GM23248 (cell line): Measurements from ENCODE around the gene INPP5A. TPM values are rescaled to one million over a fixed set of nuclear protein-coding genes. Genes with fewer than 3 reads are reported as not detected.
A peak's percentile ranks its signal among the peaks of the same experiment; 100 is the strongest.

Experiments used
- DNase-seq: peaks from one replicate; pipeline ENCODE4 v3.0.0-alpha.2; 2015
- H2AFZ ChIP-seq: fragments of 200-600 bp; sonication (generic); 2 replicates; pipeline ENCODE4 v1.6.1; 2016; ENCODE audit warnings: antibody characterized with exemption
- H3F3A ChIP-seq: fragments of 200-600 bp; sonication (generic); 2 replicates; pipeline ENCODE4 v1.6.1; 2016; ENCODE audit warnings: mild to moderate bottlenecking, antibody characterized with exemption, mixed run types; ENCODE audit not compliant: insufficient read depth
- H3K27ac ChIP-seq: fragments of 200-600 bp; sonication (generic); 2 replicates; pipeline ENCODE4 v1.5.1; 2016; ENCODE audit warnings: mild to moderate bottlenecking
- H3K27me3 ChIP-seq: fragments of 200-600 bp; sonication (generic); replicated peaks from 2 replicates; pipeline ENCODE4 v1.6.1; 2016; ENCODE audit warnings: mild to moderate bottlenecking; ENCODE audit not compliant: insufficient read depth
- H3K36me3 ChIP-seq: fragments of 200-600 bp; sonication (generic); 2 replicates; pipeline ENCODE4 v1.6.1; 2016; ENCODE audit warnings: low read depth, mild to moderate bottlenecking
- H3K4me1 ChIP-seq: fragments of 200-600 bp; sonication (generic); 2 replicates; pipeline ENCODE4 v1.6.1; 2016; ENCODE audit warnings: mild to moderate bottlenecking; ENCODE audit not compliant: insufficient read depth
- H3K4me2 ChIP-seq: fragments of 200-600 bp; sonication (generic); one replicate; pipeline ENCODE4 v1.6.1; 2016; ENCODE audit warnings: mild to moderate bottlenecking; ENCODE audit not compliant: unreplicated experiment
- H3K4me3 ChIP-seq: fragments of 200-600 bp; sonication (generic); 2 replicates; pipeline ENCODE4 v1.5.1; 2016; ENCODE audit warnings: mild to moderate bottlenecking
- H3K79me2 ChIP-seq: fragments of 200-600 bp; sonication (generic); 2 replicates; pipeline ENCODE4 v1.6.1; 2016; ENCODE audit warnings: mild to moderate bottlenecking; ENCODE audit not compliant: insufficient read depth
- H3K9ac ChIP-seq: fragments of 200-600 bp; sonication (generic); 2 replicates; pipeline ENCODE4 v1.6.1; 2016; ENCODE audit warnings: mild to moderate bottlenecking
- H3K9me2 ChIP-seq: fragments of 200-600 bp; sonication (generic); 2 replicates; pipeline ENCODE4 v1.6.1; 2016; ENCODE audit warnings: mixed run types, mild to moderate bottlenecking, moderate library complexity; ENCODE audit not compliant: insufficient read depth
- H3K9me3 ChIP-seq: fragments of 200-600 bp; sonication (generic); one replicate; pipeline ENCODE4 v1.6.1; 2017; ENCODE audit warnings: low read depth
- H4K20me1 ChIP-seq: fragments of 200-600 bp; sonication (generic); 2 replicates; pipeline ENCODE4 v1.6.0; 2016; ENCODE audit not compliant: insufficient read depth
- EZH2 ChIP-seq: fragments of 200-600 bp; sonication (generic); IDR thresholded peaks from 2 replicates; pipeline ENCODE4 v1.6.1; 2018; ENCODE audit warnings: antibody characterized with exemption, mild to moderate bottlenecking; ENCODE audit not compliant: insufficient read depth, poor library complexity, severe bottlenecking
- EZH2phosphoT487 ChIP-seq: fragments of 200-600 bp; sonication (generic); IDR thresholded peaks from 2 replicates; pipeline ENCODE4 v1.6.1; 2018; ENCODE audit warnings: antibody characterized with exemption, moderate library complexity, mild to moderate bottlenecking, low read depth; ENCODE audit not compliant: insufficient read depth
- WGBS, 2 experiments: methylation state at CpG; one replicate each; pipeline ENCODE4 v1.1.6; 2015 to 2017; ENCODE audit warnings: low lambda C conversion rate in 2 of 2, low coverage in 1 of 2; ENCODE audit errors: missing lambda C conversion rate in 2 of 2; 5-methylcytosine and 5-hydroxymethylcytosine counted together
- in situ Hi-C: fragments of 300-500 bp; cut with MboI; formaldehyde crosslinking; loops from 2 replicates; pipeline ENCODE4 v1.15.0; 2020
- polyA plus RNA-seq: library from polyadenylated mRNA; unstranded; fragments of >200 nt; fragmentation: Nextera tagmentation; extraction: Ambion mirVana; gene quantifications from 2 replicates; pipeline ENCODE4 v1.2.1, GENCODE V29; 2016
- total RNA-seq: library from RNA; depleted of rRNA; stranded (reverse); fragments of >200 nt; shearing (Covaris generic); gene quantifications from 2 replicates; pipeline ENCODE4 v1.2.3, GENCODE V29; 2014

Gene INPP5A
- total and polyA plus RNA-seq, 2 experiments from 2014 or later = 2.3 to 35.2 TPM

DNA sequence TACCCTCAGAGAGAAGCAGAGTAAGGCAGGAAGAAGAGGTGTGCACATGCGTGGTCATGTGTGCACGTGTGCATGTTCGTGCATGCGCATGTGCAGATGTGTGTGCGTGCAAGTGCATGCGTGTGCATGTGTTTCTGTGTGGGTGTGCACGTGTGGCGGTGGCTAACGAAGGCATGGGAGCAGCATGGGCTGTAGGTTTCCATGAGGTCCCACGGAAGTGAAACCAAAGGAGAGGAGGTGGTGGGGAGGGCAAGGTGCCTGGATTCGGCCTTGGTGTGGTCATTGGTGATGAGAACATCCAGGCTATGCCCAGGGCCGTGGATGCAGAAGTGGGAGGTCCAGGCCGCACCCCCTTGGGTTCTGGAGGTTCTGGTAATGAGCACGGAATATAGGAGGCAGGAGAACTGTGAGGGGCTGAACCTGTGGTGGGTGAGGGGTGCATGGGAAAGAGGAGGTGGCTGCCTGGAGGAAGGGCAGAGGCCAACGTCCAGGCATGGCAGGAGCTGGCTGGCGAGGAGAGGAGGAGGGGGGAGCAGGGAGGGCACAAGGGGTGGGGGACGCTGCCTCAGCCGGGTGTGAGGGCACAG is 2.4 kb upstream of the INPP5A start:
- peaks cover 19% of the 10 kb centered on the region for H3K79me2 ChIP-seq
- peaks cover 4% of the 10 kb centered on the region for H4K20me1 ChIP-seq
- H3K27me3 ChIP-seq = no peaks in the 10 kb centered on the region
- peaks cover 20% of the 10 kb centered on the region for H3F3A ChIP-seq
- H3K9me2 ChIP-seq = no peaks in the 10 kb centered on the region
- no peak overlapping the region for H3K4me2 ChIP-seq
- H2AFZ ChIP-seq = no peak overlapping the region
- H3K27ac ChIP-seq = no peak overlapping the region
- 92% methylated on average over 15 to 18 of the region's 18 CpGs for WGBS, 2 experiments
- H3K9me3 ChIP-seq = peaks cover 2% of the 10 kb centered on the region
- DNase-seq = no peak
- H3K36me3 ChIP-seq = no peaks in the 10 kb centered on the region
- H3K4me1 ChIP-seq = peaks cover 32% of the 10 kb centered on the region
- no peak overlapping the region for H3K9ac ChIP-seq
- no peak overlapping the region for H3K4me3 ChIP-seq
- in situ Hi-C loops = no loop called here
- TF ChIP-seq EZH2phosphoT487 (no peak), EZH2 (no peak)

GRCh38 chr10:132536241-132536876 is 1.2 kb upstream of the INPP5A start:
- peaks cover 28% of the 10 kb centered on the region for H3K79me2 ChIP-seq
- no peak for TF ChIP-seq EZH2
- H3K27ac ChIP-seq = peak overlapping the region; percentile 45
- peak overlapping the region; percentile 72 for H3K4me3 ChIP-seq
- H3K4me1 ChIP-seq = peaks cover 44% of the 10 kb centered on the region
- in situ Hi-C loops = no loop called here
- DNase-seq = no peak
- H3K9ac ChIP-seq = peak overlapping the region; percentile 78
- H3K9me3 ChIP-seq = no peaks in the 10 kb centered on the region
- H3F3A ChIP-seq = peaks cover 31% of the 10 kb centered on the region
- peaks cover 6% of the 10 kb centered on the region for H4K20me1 ChIP-seq
- peak overlapping the region; percentile 81 for H2AFZ ChIP-seq
- H3K27me3 ChIP-seq = no peaks in the 10 kb centered on the region
- no peaks in the 10 kb centered on the region for H3K36me3 ChIP-seq
- WGBS, 2 experiments = 41 to 45% methylated on average over 19 to 21 of the region's 21 CpGs
- peak overlapping the region; percentile 88 for H3K4me2 ChIP-seq
- no peaks in the 10 kb centered on the region for H3K9me2 ChIP-seq

DNA sequence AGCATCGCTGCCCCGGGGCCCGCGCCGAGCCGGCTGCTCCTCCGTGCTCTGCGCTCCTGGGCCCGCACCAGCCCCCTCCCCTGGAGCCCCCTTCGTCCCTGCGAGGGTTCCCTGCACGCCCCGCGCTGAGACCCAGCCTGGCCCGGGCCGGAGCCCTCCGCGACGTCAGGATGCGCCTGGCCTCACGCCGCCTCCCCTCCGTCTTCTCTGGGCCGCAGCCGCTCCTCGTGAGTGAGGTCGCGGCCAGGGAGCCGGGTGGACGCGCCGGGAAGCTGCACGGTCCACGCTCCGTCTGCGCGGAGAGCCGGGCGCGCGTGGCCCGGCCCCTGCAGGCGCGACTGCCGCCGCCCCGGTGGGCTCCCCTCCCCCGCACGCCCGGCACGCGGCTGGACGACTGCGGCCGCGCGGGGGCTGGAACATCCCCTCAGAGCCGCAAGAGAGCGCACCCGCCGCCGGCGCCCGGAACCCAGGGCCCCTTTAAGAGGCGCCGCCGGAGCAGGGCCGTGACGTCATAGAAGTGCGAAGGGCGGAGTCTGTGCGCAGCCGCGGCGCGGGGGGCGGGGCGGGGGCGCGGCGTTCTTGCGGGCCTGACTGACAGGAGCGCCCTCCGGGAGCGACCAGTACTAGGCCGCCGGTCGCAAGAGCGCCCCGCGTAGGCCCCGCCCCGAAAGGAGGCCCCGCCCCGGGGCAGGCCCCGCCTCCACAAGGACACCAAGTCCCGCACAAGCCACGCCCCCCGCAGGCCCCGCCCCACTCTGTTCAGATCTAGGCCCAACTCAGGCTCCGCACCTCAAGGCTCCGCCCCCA is 507 bp upstream of the INPP5A start:
- WGBS, 2 experiments = 0 to 1% methylated on average over 6 to 54 of the region's 102 CpGs
- Histone ChIP-seq H2AFZ (peak overlapping the region; percentile 81), H3K27ac (peak overlapping the region; percentile 45), H4K20me1 (peaks cover 6% of the 10 kb centered on the region), H3K9me2 (no peaks in the 10 kb centered on the region), H3K79me2 (peaks cover 35% of the 10 kb centered on the region), H3K27me3 (no peaks in the 10 kb centered on the region), H3K4me3 (peak overlapping the region; percentile 72), H3F3A (peaks cover 35% of the 10 kb centered on the region), H3K9ac (peak overlapping the region; percentile 78), H3K4me2 (peak overlapping the region; percentile 88), H3K9me3 (no peaks in the 10 kb centered on the region), H3K36me3 (no peaks in the 10 kb centered on the region), H3K4me1 (peaks cover 51% of the 10 kb centered on the region)
- TF ChIP-seq EZH2 (no peak), EZH2phosphoT487 (no peak)
- DNase-seq = peak; percentile 98
- in situ Hi-C loops = no loop called here

DNA sequence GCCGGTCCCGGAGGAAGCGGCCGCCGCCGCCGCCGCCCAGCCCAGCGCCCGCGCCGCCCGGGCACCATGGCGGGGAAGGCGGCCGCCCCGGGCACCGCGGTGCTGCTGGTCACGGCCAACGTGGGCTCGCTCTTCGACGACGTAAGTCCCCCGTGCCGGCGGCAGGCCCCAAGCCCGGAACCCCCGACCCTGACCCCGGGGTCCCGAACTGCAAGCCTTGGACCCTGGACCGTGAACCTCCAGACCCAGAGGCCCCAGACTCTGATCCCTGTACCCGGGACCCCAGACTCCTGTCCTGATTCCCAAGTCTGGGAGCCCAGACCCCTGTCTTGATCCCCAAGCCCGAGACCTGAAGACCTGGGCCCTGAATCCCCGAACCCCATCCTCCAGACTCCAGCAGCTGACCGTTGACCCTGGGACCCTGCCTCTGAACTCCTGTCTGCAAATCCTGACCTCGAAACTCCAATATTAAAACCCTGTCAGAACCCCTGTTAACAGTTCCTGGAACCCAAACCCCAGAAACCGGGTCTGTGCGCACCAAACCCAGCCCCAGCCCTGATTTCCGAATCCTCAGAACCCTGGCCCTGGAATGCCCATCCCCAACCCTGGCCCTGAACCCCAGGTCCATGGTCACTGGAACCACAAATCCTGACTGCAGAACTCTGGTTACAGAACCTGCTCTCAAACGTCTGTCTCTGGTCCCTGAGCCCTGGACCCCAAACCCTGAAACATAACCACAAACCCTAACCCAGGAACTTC is 623 bp downstream of the INPP5A start:
- peaks cover 6% of the 10 kb centered on the region for H4K20me1 ChIP-seq
- H2AFZ ChIP-seq = 0 out of 2 replicates have a peak overlapping the region, but pooled peaks have one; percentile 57
- peak overlapping the region; percentile 81 for H3K4me3 ChIP-seq
- peaks cover 41% of the 10 kb centered on the region for H3K4me1 ChIP-seq
- peaks cover 46% of the 10 kb centered on the region for H3K79me2 ChIP-seq
- DNase-seq = peak; percentile 52
- H3K27ac ChIP-seq = no peak overlapping the region
- peak overlapping the region; percentile 99 for H3K4me2 ChIP-seq
- in situ Hi-C loops = no loop called here
- WGBS, 2 experiments = 3% methylated on average over 33 to 34 of the region's 42 CpGs
- peaks cover 28% of the 10 kb centered on the region for H3F3A ChIP-seq
- no peaks in the 10 kb centered on the region for H3K9me3 ChIP-seq
- H3K36me3 ChIP-seq = no peaks in the 10 kb centered on the region
- H3K9me2 ChIP-seq = no peaks in the 10 kb centered on the region
- TF ChIP-seq EZH2phosphoT487 (no peak), EZH2 (no peak)
- peak overlapping the region; percentile 92 for H3K9ac ChIP-seq
- H3K27me3 ChIP-seq = no peaks in the 10 kb centered on the region
